GM12878 (cell line): Measurements from ENCODE around the gene CFAP61. TPM values are rescaled to one million over a fixed set of nuclear protein-coding genes. Genes with fewer than 3 reads are reported as not detected.

ENCODE experiments used
- BCL3 ChIP-seq: IDR thresholded peaks from 2 replicates; pipeline ENCODE4 v1.6.1; 2011; ENCODE audit warnings: borderline replicate concordance, low read depth, mild to moderate bottlenecking, moderate library complexity, low read length; ENCODE audit not compliant: insufficient read depth, poor library complexity, severe bottlenecking
- CUX1 ChIP-seq: IDR thresholded peaks from 2 replicates; pipeline ENCODE4 v1.6.1; 2012; ENCODE audit warnings: improper control_type of control experiment, low read depth, low read length; ENCODE audit not compliant: insufficient replicate concordance
- HDGF ChIP-seq: fragments of 450-650 bp; IDR thresholded peaks from 2 replicates; pipeline ENCODE4 v1.6.1; 2016; ENCODE audit warnings: antibody characterized with exemption
- IRF3 ChIP-seq: fragments of 450-650 bp; IDR thresholded peaks from 2 replicates; pipeline ENCODE4 v1.6.1; 2014; ENCODE audit warnings: mild to moderate bottlenecking
- NR2F1 ChIP-seq: fragments of 450-650 bp; conservative IDR thresholded peaks from 2 replicates; pipeline ENCODE4 v1.6.1; 2017; ENCODE audit warnings: mild to moderate bottlenecking
- SMARCA5 ChIP-seq: fragments of 450-650 bp; IDR thresholded peaks from 2 replicates; pipeline ENCODE4 v1.6.1; 2017; ENCODE audit warnings: mild to moderate bottlenecking
- polyA plus RNA-seq, 11 experiments: library from polyadenylated mRNA; depleted of rRNA in 4 of 11; unstranded in 6 of 11; stranded (reverse) in 5 of 11; fragments of >200 nt; fragmentation: Nextera tagmentation in 4 of 11; fragmentation: Illumina TruSeq in 1 of 11; extraction: Ambion mirVana in 4 of 11; extraction: Trizol in 1 of 11; gene quantifications; 1 replicate in 1 of 11; 2 replicates in 10 of 11; pipeline versions ENCODE4 v1.2.1 to v1.2.3, GENCODE V29; 2011 to 2016; ENCODE audit warnings: inconsistent platforms in 2 of 11, missing spikeins in 2 of 11, low read depth in 1 of 11
- total RNA-seq, 4 experiments: library from RNA; depleted of rRNA in 3 of 4; stranded (reverse); fragments of >200 nt in 3 of 4; fragmentation: Illumina TruSeq in 1 of 4; extraction: Trizol in 1 of 4; gene quantifications; 2 replicates each; pipeline versions ENCODE4 v1.2.1 to v1.2.3, GENCODE V29; 2013 to 2021

The CFAP61 gene
- total and polyA plus RNA-seq, 10 of the 15 experiments (the other 5 are each of a cell fraction or from before 2014, with no cell fraction given), result 0.11 to 0.41 (median 0.24) TPM; not detected in 7

GRCh38 chr20:20024942-20025341, 27.4 kb upstream of the CFAP61 start (continued):
- TF ChIP-seq CUX1, result no peak
- TF ChIP-seq SMARCA5, result no peak
- TF ChIP-seq IRF3, result no peak
- TF ChIP-seq NR2F1, result no peak
- no peak for TF ChIP-seq HDGF
- TF ChIP-seq BCL3, result no peak
